Panc1 (cell line): ENCODE measurements around the gene CENPU. TPM values are rescaled to one million over a fixed set of nuclear protein-coding genes. Genes with fewer than 3 reads are reported as not detected.
"Not testable (repeated sequence)": the region's sequence is repeated elsewhere in the genome, so short reads cannot be mapped to it uniquely, and the experiment has no call there.

Source experiments
- ATAC-seq: fragments of 200-7000 bp; cut with Tn5 transposase; 2 replicates; pipeline ENCODE4 v1.9.1; 2020; ENCODE audit warnings: mild to moderate bottlenecking, moderate library complexity
- Bru-seq: library from RNA; stranded (reverse); fragments of 400-500 nt; gene quantifications from one replicate; lab custom pipeline; 2021; lab: Mats Ljungman, UMichigan
- BruChase-seq, 2 experiments: library from RNA; stranded (reverse); fragments of 400-500 nt; gene quantifications; one replicate each; lab custom pipeline; 2021; lab: Mats Ljungman, UMichigan
- BruUV-seq: library from RNA; stranded (reverse); fragments of 400-500 nt; replicated peaks from 2 replicates; lab custom pipeline; 2021; lab: Mats Ljungman, UMichigan
- CTCF ChIA-PET: fragments of 300-600 bp; sonication (Branson Sonifier 250); formaldehyde crosslinking; loops from one replicate; lab custom pipeline; 2022; ENCODE audit warnings: antibody characterized with exemption; lab: Charles Lee
- POLR2A ChIA-PET: fragments of 300-600 bp; sonication (Branson Sonifier 250); formaldehyde crosslinking; loops from one replicate; lab custom pipeline; 2022; ENCODE audit warnings: antibody characterized with exemption; lab: Charles Lee
- DNase-seq: peaks from one replicate; pipeline ENCODE4 v3.0.0-alpha.2; 2010; ENCODE audit warnings: low read depth, low spot score
- H3K27ac ChIP-seq: 2 replicates; pipeline ENCODE4 v1.5.1; 2011; ENCODE audit warnings: mild to moderate bottlenecking, low read length, inconsistent platforms
- H3K27me3 ChIP-seq: fragments of 200-500 bp; sonication (Bioruptor generic); 2 replicates; pipeline ENCODE4 v1.6.0; 2014; ENCODE audit warnings: low read length, inconsistent platforms; ENCODE audit not compliant: control insufficient read depth, insufficient read depth
- H3K36me3 ChIP-seq: fragments of 200-500 bp; sonication (Bioruptor generic); 2 replicates; pipeline ENCODE4 v1.5.1; 2014; ENCODE audit warnings: inconsistent platforms, mild to moderate bottlenecking, low read length, moderate library complexity; ENCODE audit not compliant: control insufficient read depth, insufficient read depth
- H3K4me1 ChIP-seq: 2 replicates; pipeline ENCODE4 v1.5.1; 2011; ENCODE audit warnings: inconsistent platforms, mild to moderate bottlenecking, low read length, moderate library complexity; ENCODE audit not compliant: control insufficient read depth, insufficient read depth
- H3K4me3 ChIP-seq, 2 experiments: 2 replicates each; pipeline ENCODE4 v1.5.1; 2011 to 2012; ENCODE audit warnings: low read depth in 2 of 2, low read length in 2 of 2, mild to moderate bottlenecking in 2 of 2, inconsistent platforms in 1 of 2, moderate library complexity in 1 of 2
- H3K9me3 ChIP-seq: fragments of 200-500 bp; sonication (Bioruptor generic); 2 replicates; pipeline ENCODE4 v1.5.1; 2014; ENCODE audit warnings: low read depth, mild to moderate bottlenecking, inconsistent platforms, low read length, moderate library complexity; ENCODE audit not compliant: control insufficient read depth, insufficient read depth
- CTCF ChIP-seq: fragments of 450-650 bp; IDR thresholded peaks from 2 replicates; pipeline ENCODE4 v1.5.1; 2017; ENCODE audit warnings: mild to moderate bottlenecking
- POLR2AphosphoS5 ChIP-seq: IDR thresholded peaks from 2 replicates; pipeline ENCODE4 v1.6.1; 2012; ENCODE audit warnings: mild to moderate bottlenecking, low read depth, low read length, moderate library complexity
- REST ChIP-seq, 2 experiments: IDR thresholded peaks; 2 replicates each; pipeline ENCODE4 v1.6.1; 2011 to 2012; ENCODE audit warnings: low read depth in 2 of 2, control low read depth in 1 of 2, low read length in 1 of 2, mild to moderate bottlenecking in 1 of 2, moderate library complexity in 1 of 2; ENCODE audit not compliant: insufficient read depth in 1 of 2
- SIN3A ChIP-seq: IDR thresholded peaks from 2 replicates; pipeline ENCODE4 v1.6.1; 2012; ENCODE audit warnings: low read depth, mild to moderate bottlenecking, low read length, moderate library complexity, borderline replicate concordance; ENCODE audit not compliant: insufficient read depth
- TCF7L2 ChIP-seq: IDR thresholded peaks from 2 replicates; pipeline ENCODE4 v1.6.1; 2011; ENCODE audit warnings: mild to moderate bottlenecking, low read depth, low read length, inconsistent platforms
- in situ Hi-C: cut with HindIII; loops from 2 replicates; pipeline ENCODE4 v1.10.0; 2016; ENCODE audit warnings: low sequenced_read_pairs, low pct_unique_long_range_greater_than_20kb
- intact Hi-C: fragments of 100-400 bp; cut with micrococcal nuclease; formaldehyde crosslinking; loops from one replicate; pipeline ENCODE4 v1.10.0; 2022; ENCODE audit not compliant: unreplicated experiment
- long read RNA-seq: library from polyadenylated mRNA; unstranded; transcript quantifications from one replicate; pipeline ENCODE4 v2.0.0, GENCODE V29; 2021; ENCODE audit not compliant: unreplicated experiment
- polyA plus RNA-seq: library from polyadenylated mRNA; unstranded; fragments of >200 nt; gene quantifications from one replicate; pipeline ENCODE4 v1.2.1, GENCODE V29; 2012; ENCODE audit warnings: missing spikeins; ENCODE audit not compliant: insufficient read length
- total RNA-seq: library from RNA; stranded (reverse); gene quantifications from one replicate; pipeline ENCODE4 v1.2.1, GENCODE V29; 2021; ENCODE audit not compliant: unreplicated experiment

Gene CENPU
- total RNA-seq = 16.6 TPM
- polyA plus RNA-seq = 3.8 TPM
- percentile 85 among the genes with signal in this experiment for Bru-seq, nascent RNA
- BruChase-seq, experiment 1, labeled RNA remaining after a 2-hour chase = percentile 63 among the genes with signal in this experiment
- percentile 66 among the genes with signal in this experiment for BruChase-seq, experiment 2, labeled RNA remaining after a 6-hour chase
- long read RNA-seq, transcript CENPU-205 (12 exons, 1,549 nt) = minor isoform, 9 of 54 reads
- long read RNA-seq, transcript CENPU-201 (13 exons, 1,998 nt) = major isoform, 31 of 54 reads
- long read RNA-seq, partial matches to known transcripts = 5 of 54 reads
- long read RNA-seq, other reads (novel, unspliced or antisense) = 6 of 54 reads

- POLR2A ChIA-PET = interaction anchor here (0.6 to 0.9 kb wide), 2 partner anchors 33 to 105 kb away, joined by 4 to 15 read pairs; no protein-coding TSS in a partner anchor
- TF ChIP-seq CTCF = no peak
- TF ChIP-seq REST (IDR thresholded peaks at IDR 0.05; ENCODE audit: insufficient read depth in 1 of 2, low read depth in 2 of 2, low read length in 1 of 2) = peak in 1 of 2 experiments; percentile 8; a peak in 1 of 4 replicates
- peak; percentile 90; the same call in 1 of the 2 replicates for TF ChIP-seq SIN3A
- BruUV-seq = no TSS peak
- in situ Hi-C loops = no loop called here
- Histone ChIP-seq H3K36me3 (no peaks in the 10 kb centered on the region), H3K27ac (peak within 1 kb of the TSS; percentile 81), H3K4me3 (peak within 1 kb of the TSS; percentile 90 to 94), H3K9me3 (no peaks in the 10 kb centered on the region), H3K27me3 (no peaks in the 10 kb centered on the region), H3K4me1 (peaks cover 2% of the 10 kb centered on the region)
- DNase-seq (peak; percentile 85), ATAC-seq (peak; percentile 96)
- intact Hi-C loops = no loop called here
- CTCF ChIA-PET = interaction anchor here (0.5 to 1.7 kb wide), 2 partner anchors 12 to 53 kb away, joined by 4 to 7 read pairs; no protein-coding TSS in a partner anchor
Measured at GRCh38 chr4:184733654-184734524, at the start of gene CENPU. CENPU (minus strand) TSS chr4:184734096; CDS start chr4:184734062, 34 bp downstream.

GRCh38 chr4:184782731-184783373 is 49.0 kb upstream of the CENPU start:
- ChIA-PET CTCF (no interaction called here), POLR2A (no interaction called here)
- Histone ChIP-seq H3K9me3 (no peaks in the 10 kb centered on the region), H3K36me3 (no peaks in the 10 kb centered on the region), H3K27ac (no peak overlapping the region), H3K4me3 (no peak overlapping the region), H3K4me1 (no peaks in the 10 kb centered on the region), H3K27me3 (no peaks in the 10 kb centered on the region)
- in situ Hi-C loops (no loop called here), intact Hi-C loops (no loop called here)
- DNase-seq (no peak), ATAC-seq (no peak)
- TF ChIP-seq POLR2AphosphoS5 (no peak), CTCF (no peak), REST (IDR thresholded peaks at IDR 0.05; ENCODE audit: insufficient read depth in 1 of 2, low read depth in 2 of 2, low read length in 1 of 2) (no peak), TCF7L2 (no peak), SIN3A (no peak)
- no TSS peak for BruUV-seq

- H3K27me3 ChIP-seq, CTCF ChIA-PET, DNase-seq, H3K4me3 ChIP-seq, POLR2A ChIA-PET, H3K4me1 ChIP-seq, H3K36me3 ChIP-seq, BruUV-seq, H3K9me3 ChIP-seq, H3K27ac ChIP-seq, in situ Hi-C loops, intact Hi-C loops, ATAC-seq: not testable (repeated sequence)
Measured at GRCh38 chr4:184779160-184779559, 45.3 kb upstream of the CENPU start.
